HG03354 (cell line): ENCODE results near the gene HDAC3.
"Not testable (repeated sequence)": the region's sequence is repeated elsewhere in the genome, so short reads cannot be mapped to it uniquely, and the experiment has no call there.

Source experiments
- ATAC-seq: cut with Tn5 transposase; IDR thresholded peaks from one replicate; pipeline ENCODE4 v1.9.1; 2021; ENCODE audit warnings: mild to moderate bottlenecking; ENCODE audit not compliant: unreplicated experiment, poor library complexity, severe bottlenecking

The HDAC3 gene

GRCh38 chr5:141609921-141610320 lies 26.7 kb downstream of the HDAC3 start:
- not testable (repeated sequence) for ATAC-seq

GRCh38 chr5:141609044-141609443 lies 27.6 kb downstream of the HDAC3 start:
- ATAC-seq: no peak

GRCh38 chr5:141608557-141608956 lies 28.1 kb downstream of the HDAC3 start:
- ATAC-seq: no peak

DNA sequence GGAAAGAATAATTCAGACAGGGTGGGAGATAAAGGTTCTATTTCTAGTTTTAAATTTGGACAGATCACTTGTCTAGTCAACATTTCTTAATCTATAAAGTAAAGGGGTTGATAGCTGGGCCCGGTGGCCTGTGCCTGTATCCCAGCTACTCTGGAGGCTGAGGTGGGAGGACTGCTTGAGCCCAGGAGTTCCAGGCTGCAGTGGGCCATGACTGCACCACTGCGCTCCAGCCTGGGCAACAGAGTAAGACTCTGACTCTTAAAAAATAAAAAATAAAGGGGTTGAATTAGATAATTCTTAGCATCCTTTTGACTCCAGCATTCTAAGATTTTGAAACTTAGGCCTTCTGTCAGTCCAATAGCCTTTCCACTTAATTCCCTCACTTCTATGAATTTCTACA lies 28.6 kb downstream of the HDAC3 start:
- ATAC-seq: no peak

DNA sequence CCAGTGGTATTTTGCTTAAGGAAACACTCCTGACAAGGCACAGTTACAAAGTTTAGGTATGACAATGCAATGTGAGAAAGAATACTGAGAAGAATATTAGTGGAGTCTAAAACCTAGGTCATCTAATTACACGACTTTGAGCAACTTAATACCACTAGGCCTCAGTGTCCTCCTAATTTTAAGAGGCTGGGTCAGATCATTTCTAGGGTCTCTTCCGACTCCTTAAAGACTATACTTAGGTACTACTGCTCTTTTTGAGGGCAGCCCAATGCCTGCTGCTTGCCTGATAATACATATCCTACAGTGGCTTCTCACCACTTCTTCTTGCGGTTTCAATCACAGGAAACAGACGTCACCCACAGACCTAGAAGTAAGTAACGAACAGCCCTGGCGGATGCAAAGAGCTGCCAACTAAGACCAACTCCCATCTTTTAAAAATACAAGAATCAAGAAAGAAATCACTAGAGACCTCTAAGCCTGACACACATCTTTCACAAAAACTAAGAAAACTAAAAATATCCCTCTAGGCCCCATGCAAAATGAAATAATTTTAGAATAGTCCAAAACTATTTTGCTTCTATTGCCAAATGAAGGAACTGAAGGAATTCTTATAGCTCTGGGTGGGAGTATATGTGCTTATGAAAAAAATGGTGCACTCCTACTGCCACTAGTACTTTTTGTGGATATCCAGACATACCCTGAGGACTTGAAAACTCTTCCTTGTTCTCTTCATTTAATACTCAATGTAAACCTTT lies 30.9 kb downstream of the HDAC3 start:
- ATAC-seq: peak; percentile 98

DNA sequence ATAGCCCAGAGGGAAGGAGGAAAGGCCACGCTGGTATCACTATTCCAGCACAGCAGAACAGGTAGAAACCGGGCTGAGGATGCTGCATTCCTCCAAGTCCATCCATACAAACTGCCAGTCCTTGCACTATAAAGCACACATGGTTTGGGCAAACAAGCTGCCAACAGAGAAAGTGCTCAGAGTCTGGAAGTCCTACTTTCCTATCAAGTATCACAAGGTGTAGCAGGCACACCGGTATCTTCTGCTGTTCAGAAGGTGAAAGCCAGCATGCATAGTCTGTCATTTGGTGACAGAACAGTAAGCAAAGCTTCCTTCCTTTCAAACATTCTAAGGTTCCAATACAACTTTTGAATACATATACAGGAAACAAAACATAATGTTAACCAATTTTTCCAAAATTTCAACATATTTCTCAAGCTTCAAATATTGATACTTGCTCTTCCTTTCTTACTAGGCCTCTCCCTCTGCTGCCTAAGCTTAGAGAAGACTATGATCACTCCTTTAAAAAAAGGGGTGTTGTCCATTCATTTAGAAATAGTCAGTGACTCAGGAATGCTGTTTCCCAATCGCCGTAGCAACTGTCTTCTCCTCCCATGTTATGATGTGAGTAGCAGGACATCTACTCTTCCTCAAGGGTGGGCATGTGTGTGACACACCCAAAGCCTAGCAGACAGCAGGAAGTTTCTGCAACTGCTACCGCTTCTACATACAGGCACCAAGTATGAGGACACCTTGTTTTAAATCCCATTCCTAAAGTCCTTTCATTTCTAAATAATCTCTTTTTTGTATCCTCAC lies 32.5 kb downstream of the HDAC3 start:
- no peak for ATAC-seq

DNA sequence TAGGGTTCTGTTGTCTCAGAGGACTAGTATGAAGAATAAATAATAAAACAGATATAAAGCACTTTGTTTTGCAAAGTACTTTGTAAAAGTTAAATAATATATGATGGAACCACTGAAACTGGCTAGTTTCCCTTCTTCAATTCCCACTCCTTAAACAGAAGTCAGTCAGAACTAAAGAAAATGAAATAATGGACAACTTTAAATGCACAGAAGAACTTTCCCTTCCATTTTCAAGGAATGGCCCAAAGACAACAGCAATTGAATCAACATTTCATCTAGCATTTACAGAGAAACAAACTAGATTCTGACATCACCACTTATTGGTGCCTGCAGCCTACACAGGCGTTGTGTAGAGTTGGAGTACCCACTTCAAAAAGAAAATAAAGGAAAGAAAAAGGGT lies 34.0 kb downstream of the HDAC3 start:
- ATAC-seq: no peak

- ATAC-seq: peak; percentile 56
Observed at GRCh38 chr5:141598391-141599345, 38.0 kb downstream of the HDAC3 start.

DNA sequence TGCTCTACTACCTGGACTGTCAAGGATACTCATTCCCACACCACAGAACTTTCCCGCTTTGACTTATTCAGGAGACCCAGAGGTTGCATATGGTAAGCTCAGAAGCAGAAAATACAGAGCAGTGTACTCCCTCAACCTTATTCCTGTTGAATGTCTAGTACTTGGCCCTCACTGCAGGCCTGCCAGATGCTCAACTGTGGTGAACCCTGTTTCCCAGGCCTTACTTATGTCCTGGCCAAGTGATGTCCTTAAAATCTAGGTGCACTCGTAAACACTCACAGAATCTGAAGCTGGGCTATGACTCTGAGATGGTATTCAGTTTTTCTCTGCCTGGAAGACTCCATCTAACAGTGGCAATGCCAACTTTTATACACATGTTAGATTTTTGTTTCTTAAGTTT lies 38.8 kb downstream of the HDAC3 start:
- ATAC-seq: no peak

DNA sequence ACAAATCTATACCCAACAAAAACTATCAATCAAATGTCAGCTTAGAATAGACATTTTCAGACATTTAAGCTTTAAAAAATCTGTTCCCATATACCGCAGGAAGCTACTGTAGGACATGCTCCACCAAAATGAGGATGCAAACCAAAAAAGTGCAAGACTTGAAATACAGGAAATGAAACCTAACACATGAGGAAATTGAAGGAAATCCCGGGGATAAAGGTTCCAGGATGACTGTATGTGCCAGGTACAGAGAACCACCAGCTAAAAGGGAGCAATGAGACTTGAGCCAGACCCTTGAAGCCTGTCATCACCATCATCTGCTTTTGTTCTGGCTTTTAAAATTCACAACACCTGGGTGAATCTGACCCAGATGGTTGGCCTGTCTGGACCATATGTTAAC lies 39.3 kb downstream of the HDAC3 start:
- ATAC-seq: no peak

DNA sequence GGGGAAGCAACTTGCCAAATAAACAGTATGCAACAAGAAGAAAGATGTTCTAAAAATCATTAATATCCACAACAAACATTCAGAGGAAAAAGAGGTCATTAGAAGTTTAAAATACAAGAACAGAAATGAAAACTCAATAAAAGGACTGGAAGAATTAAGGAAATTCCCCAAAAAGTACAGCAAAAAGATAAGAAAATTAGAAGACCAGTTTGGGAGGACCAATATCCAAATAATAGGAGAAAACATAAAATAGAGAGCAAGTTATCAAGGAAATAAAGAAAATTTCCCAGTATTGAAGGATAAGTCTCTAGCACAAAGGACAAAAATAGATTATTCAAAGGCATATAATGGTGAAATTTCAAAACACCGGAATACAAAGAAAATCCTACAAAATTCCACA lies 39.8 kb downstream of the HDAC3 start:
- no peak for ATAC-seq

GRCh38 chr5:141590127-141590526 lies 46.5 kb downstream of the HDAC3 start:
- no peak for ATAC-seq

GRCh38 chr5:141586246-141586645 lies 50.4 kb downstream of the HDAC3 start:
- no peak for ATAC-seq

DNA sequence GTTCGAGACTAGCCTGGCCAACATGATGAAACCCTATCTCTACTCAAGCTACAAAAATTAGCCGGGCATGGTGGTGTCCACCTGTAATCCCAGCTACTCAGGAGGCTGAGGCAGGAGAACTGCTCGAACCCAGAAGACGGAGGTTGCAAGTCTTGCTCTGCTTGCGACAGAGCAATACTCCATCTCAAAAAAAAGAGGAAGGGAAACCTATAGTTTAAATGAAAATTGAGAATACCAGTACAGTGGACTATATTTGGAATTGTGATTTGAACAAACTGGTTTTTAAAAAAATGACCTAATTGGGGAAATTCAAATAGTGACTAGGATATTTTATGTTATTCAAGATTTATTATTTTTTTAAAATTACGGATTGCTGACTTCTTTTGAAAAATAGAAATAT lies 51.1 kb downstream of the HDAC3 start:
- ATAC-seq: no peak

DNA sequence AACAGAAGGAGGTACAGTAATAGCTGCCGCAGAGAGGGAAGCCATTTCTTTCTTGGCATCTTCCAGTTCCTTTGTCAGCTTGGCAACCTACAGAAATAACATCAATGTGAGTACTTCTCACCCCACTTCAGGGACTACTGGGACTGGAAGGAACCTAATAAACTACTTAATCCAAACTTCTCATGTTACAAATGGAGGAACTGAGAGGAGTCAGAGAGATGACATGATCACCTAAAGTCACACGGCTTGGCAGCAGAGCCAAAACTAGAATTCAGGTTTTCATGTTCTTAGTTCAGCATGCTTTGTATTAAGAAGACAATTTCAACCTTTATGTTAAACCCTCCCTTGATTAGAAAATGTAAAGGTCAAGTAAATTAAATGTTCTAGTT lies 62.5 kb downstream of the HDAC3 start:
- no peak for ATAC-seq

DNA sequence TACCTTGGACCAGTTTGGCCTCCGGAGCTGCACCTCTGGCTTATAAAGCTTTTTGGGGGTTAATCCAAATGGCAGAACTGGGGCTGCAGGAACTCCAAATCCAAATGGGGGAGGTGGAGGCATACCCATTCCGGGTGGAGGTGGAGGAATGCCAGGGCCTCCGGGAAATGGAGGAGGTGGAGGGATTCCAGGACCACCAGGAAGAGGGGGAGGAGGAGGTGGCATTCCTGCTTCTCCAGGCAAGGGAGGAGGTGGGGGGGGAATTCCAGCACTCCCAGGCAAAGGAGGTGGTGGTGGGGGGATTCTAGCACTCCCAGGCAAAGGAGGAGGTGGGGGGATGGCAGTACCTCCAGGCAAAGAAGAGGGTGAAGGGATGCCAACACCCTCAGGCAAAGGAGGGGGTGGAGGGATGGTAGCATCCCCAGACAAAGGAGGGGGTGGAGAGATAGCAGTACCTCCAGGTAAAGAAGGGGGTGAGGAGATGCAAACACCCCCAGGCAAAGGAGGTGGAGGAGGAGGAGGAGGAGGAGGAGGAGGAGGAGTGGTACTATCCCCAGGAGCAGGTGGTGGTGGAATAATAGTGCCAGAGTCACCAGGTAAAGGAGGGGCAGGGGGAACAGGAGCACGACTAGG lies 63.0 kb downstream of the HDAC3 start:
- no peak for ATAC-seq
